HG03565 (cell line): ENCODE results near the gene STAC2.

Experiments used
- ATAC-seq: cut with Tn5 transposase; IDR thresholded peaks from one replicate; pipeline ENCODE4 v1.9.1; 2021; ENCODE audit warnings: mild to moderate bottlenecking, moderate library complexity; ENCODE audit not compliant: unreplicated experiment

The STAC2 gene

GRCh38 chr17:39165841-39166349, 59.9 kb downstream of the STAC2 start, which contains the start of gene ARL5C:
Gene ARL5C, minus strand, starts transcription at chr17:39166161. Its CDS starts 401 bp downstream, at chr17:39165760.
- ATAC-seq = no peak

- ATAC-seq = no peak
Measured at GRCh38 chr17:39165178-39165840, 60.4 kb downstream of the STAC2 start.

GRCh38 chr17:39164675-39165143, 61.0 kb downstream of the STAC2 start:
- ATAC-seq = no peak

GRCh38 chr17:39161962-39162361, 63.8 kb downstream of the STAC2 start:
- ATAC-seq = no peak
